BLaER1 treated with 17β-estradiol and CSF1 and Interleukin-3, amounts not matched to agents 10 nM and 100 nM (cell line): ENCODE results near the gene CPTP.

Source experiments
- H3K27ac ChIP-seq, 11 experiments: shearing (Covaris generic); formaldehyde crosslinking; 2 replicates each; pipeline ENCODE4 v1.8.1; 2022
- H3K27me3 ChIP-seq, 11 experiments: shearing (Covaris generic); formaldehyde crosslinking; 2 replicates each; pipeline ENCODE4 v1.8.1; 2022
- H3K36me3 ChIP-seq, 11 experiments: shearing (Covaris generic); formaldehyde crosslinking; 2 replicates each; pipeline ENCODE4 v1.8.1; 2022
- H3K4me1 ChIP-seq, 10 experiments: shearing (Covaris generic); formaldehyde crosslinking; 2 replicates each; pipeline ENCODE4 v1.8.1; 2022
- H3K4me2 ChIP-seq, 11 experiments: shearing (Covaris generic); formaldehyde crosslinking; 2 replicates each; pipeline ENCODE4 v1.8.1; 2022
- H3K4me3 ChIP-seq, 10 experiments: shearing (Covaris generic); formaldehyde crosslinking; 2 replicates each; pipeline ENCODE4 v1.8.1; 2022
- H3K9ac ChIP-seq, 11 experiments: shearing (Covaris generic); formaldehyde crosslinking; 2 replicates each; pipeline ENCODE4 v1.8.1; 2022
- H3K9me3 ChIP-seq, 11 experiments: shearing (Covaris generic); formaldehyde crosslinking; replicated peaks in 1 of 11; 2 replicates each; pipeline ENCODE4 v1.8.1; 2022
- H4K20me1 ChIP-seq, 11 experiments: shearing (Covaris generic); formaldehyde crosslinking; 2 replicates each; pipeline ENCODE4 v1.8.1; 2022
- Cebpa-rat ChIP-seq, 11 experiments: shearing (Covaris generic); IDR thresholded peaks; 2 replicates each; pipeline ENCODE4 v1.8.1; 2022

Gene CPTP

DNA sequence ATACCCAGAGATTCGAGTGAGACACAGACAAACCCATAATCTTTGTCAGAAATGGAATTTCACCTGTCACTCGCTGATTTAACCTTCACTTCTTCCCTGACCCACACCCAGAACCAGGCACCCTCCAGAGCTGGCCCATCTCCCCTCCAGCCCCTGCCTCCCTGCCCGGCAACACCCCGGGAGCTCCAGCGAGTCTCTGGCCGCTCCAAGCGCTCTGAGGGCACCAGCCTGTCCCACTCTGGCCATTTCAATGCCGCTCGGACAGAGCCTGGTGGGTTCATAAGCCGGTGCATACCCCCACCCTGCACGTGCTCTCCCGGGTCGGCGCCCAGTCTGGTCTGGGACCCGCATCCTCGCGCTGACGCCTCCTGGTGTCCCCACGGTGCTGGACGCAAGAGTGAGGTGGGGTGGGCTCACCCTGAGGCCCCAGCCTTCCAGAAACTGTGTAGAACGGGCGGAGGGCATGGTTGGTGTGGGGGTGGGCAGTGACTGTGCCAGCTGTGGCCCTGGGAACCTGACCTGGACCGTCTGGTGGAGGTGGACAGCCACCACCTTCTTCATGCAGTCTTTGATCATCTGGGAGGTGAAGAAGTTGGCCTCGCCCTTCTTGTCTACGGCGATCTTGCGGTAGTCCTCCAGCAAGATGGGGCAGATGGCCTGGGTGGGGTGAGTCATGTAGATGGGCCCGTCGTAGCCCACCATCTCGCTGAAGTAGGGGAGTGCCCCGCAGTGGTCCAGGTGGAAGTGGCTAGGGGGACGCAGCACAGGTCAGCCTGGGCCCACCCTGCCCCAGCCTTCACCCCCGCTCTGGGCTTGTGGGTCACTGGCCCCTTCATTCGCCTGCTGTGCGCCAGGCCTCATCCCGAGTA lies 5.6 kb upstream of the CPTP start:
- TF ChIP-seq Cebpa-rat (IDR thresholded peaks at IDR 0.05): no peak
- Histone ChIP-seq H3K4me2 (no peak overlapping the region), H3K9ac (peak overlapping the region in 5 of 11 experiments; percentile 21 to 60 (median 55); a peak in 3 of 22 replicates), H3K9me3 (no peaks in the 10 kb centered on the region), H3K36me3 (peaks cover 57 to 86% (median 75%) of the 10 kb centered on the region in 11 experiments), H3K27ac (no peak overlapping the region), H4K20me1 (peaks cover 52 to 92% (median 89%) of the 10 kb centered on the region in 11 experiments), H3K4me3 (no peak overlapping the region), H3K4me1 (peaks cover 10 to 31% (median 26%) of the 10 kb centered on the region in 10 experiments), H3K27me3 (no peaks in the 10 kb centered on the region)

GRCh38 chr1:1319646-1319941 lies 5.0 kb upstream of the CPTP start:
- no peak for TF ChIP-seq Cebpa-rat (IDR thresholded peaks at IDR 0.05)
- Histone ChIP-seq H3K27ac (no peak overlapping the region), H3K9ac (peak overlapping the region in 7 of 11 experiments; percentile 21 to 60 (median 55); a peak in 7 of 22 replicates), H3K36me3 (peaks cover 51 to 80% (median 69%) of the 10 kb centered on the region in 11 experiments), H4K20me1 (peaks cover 50 to 89% (median 83%) of the 10 kb centered on the region in 11 experiments), H3K4me3 (no peak overlapping the region), H3K4me1 (peaks cover 10 to 31% (median 26%) of the 10 kb centered on the region in 10 experiments), H3K4me2 (no peak overlapping the region), H3K9me3 (no peaks in the 10 kb centered on the region), H3K27me3 (no peaks in the 10 kb centered on the region)

DNA sequence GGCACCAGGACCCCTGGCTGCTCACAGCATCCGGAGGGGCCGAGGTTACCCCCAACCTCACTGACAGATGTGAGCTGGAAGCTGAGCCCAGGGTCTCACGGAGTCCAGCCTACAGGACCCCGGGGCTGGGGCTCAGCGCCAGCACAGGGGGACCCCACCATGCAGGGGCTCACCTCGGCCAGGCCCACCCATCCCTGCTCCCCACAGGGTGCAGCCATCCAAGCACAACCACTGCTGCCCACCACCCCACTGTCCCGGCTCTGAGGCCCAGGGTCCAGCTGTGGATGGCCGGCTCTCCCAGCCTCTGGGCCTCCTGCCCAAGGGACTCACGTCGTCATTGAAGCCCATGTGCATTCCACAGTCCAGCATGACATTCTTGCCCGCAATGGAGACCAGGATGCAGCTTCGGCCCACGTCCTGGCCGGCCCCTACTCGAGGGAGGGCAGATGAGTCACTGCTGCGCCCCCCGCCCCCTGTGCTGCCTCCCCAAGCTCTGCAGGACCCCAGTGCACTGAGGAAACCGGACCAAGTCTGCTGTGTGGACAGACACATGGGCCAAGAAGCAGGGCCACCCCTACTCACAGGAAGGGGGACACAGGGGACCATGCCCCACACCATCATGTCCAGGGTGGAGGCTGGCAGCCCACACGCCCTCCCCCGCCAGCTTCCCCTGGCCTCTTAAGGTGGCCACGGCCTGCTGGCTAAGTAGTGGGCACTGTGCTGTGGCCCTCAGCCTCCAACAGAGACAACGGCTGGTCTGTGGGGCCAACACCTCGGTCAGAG lies 3.7 kb upstream of the CPTP start:
- Histone ChIP-seq H4K20me1 (peaks cover 55 to 88% (median 83%) of the 10 kb centered on the region in 11 experiments), H3K27ac (peak overlapping the region in 1 of 11 experiments; percentile 18; a peak in 1 of 22 replicates), H3K4me3 (no peak overlapping the region), H3K4me2 (peak overlapping the region in 6 of 11 experiments; percentile 2 to 32 (median 15); a peak in 4 of 22 replicates), H3K27me3 (no peaks in the 10 kb centered on the region), H3K4me1 (peaks cover 18 to 39% (median 35%) of the 10 kb centered on the region in 10 experiments), H3K9ac (peak overlapping the region in 10 of 11 experiments; percentile 28 to 60 (median 56); a peak in 18 of 22 replicates), H3K9me3 (no peaks in the 10 kb centered on the region), H3K36me3 (peaks cover 43 to 71% (median 60%) of the 10 kb centered on the region in 11 experiments)
- no peak for TF ChIP-seq Cebpa-rat (IDR thresholded peaks at IDR 0.05)

- peak overlapping the region in 6 of 11 experiments; percentile 2 to 32 (median 10); a peak in 5 of 22 replicates for H3K4me2 ChIP-seq
- peaks cover 55 to 88% (median 83%) of the 10 kb centered on the region in 11 experiments for H4K20me1 ChIP-seq
- no peak overlapping the region for H3K4me3 ChIP-seq
- H3K9me3 ChIP-seq: no peaks in the 10 kb centered on the region
- H3K27me3 ChIP-seq: no peaks in the 10 kb centered on the region
- TF ChIP-seq Cebpa-rat (IDR thresholded peaks at IDR 0.05): no peak
- peaks cover 24 to 45% (median 41%) of the 10 kb centered on the region in 10 experiments for H3K4me1 ChIP-seq
- H3K9ac ChIP-seq: peak overlapping the region in 10 of 11 experiments; percentile 20 to 60 (median 56); a peak in 16 of 22 replicates
- H3K36me3 ChIP-seq: peaks cover 37 to 66% (median 57%) of the 10 kb centered on the region in 11 experiments
- H3K27ac ChIP-seq: peak overlapping the region in 1 of 11 experiments; percentile 12; a peak in 1 of 22 replicates
Observed at GRCh38 chr1:1321477-1321876, 3.1 kb upstream of the CPTP start.

DNA sequence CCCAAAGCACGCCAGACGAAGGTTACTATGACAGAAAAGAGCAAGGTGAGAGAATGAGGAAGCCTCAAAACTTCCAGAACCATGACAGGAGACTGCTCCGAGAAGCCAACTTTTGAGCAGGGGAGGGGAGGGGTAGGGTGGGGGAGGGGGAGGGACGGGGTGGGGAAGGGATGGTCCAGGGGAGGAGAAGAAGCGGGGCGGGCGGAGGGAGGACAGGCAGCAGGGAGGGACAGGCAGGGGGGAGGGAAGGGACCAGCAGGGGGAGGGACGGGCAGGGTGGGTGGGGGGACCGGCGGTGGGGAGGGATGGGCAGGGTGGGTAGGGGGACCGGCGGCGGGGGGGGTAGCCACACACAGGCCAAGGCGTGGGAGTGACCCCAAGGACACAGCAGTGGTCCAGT lies 2.2 kb upstream of the CPTP start:
- H3K27ac ChIP-seq: no peak overlapping the region; a peak in 1 of 22 replicates
- peaks cover 32 to 66% (median 57%) of the 10 kb centered on the region in 11 experiments for H3K36me3 ChIP-seq
- no peak for TF ChIP-seq Cebpa-rat (IDR thresholded peaks at IDR 0.05)

GRCh38 chr1:1322952-1323351 lies 1.6 kb upstream of the CPTP start:
- Histone ChIP-seq H3K9ac (peak overlapping the region; percentile 40 to 73 (median 62); a peak in 19 of 22 replicates), H3K27ac (no peak overlapping the region), H3K36me3 (peaks cover 28 to 66% (median 57%) of the 10 kb centered on the region in 11 experiments), H3K4me2 (peak overlapping the region; percentile 69 to 86 (median 77)), H3K27me3 (no peaks in the 10 kb centered on the region), H3K4me3 (peak overlapping the region in 7 of 10 experiments; percentile 20 to 50 (median 36); a peak in 10 of 20 replicates), H4K20me1 (peaks cover 54 to 88% (median 82%) of the 10 kb centered on the region in 11 experiments), H3K4me1 (peaks cover 24 to 51% (median 44%) of the 10 kb centered on the region in 10 experiments), H3K9me3 (no peaks in the 10 kb centered on the region)
- TF ChIP-seq Cebpa-rat (IDR thresholded peaks at IDR 0.05): no peak

More for the DNA sequence above, 2.2 kb upstream of the CPTP start:
- Histone ChIP-seq H3K27me3 (no peaks in the 10 kb centered on the region), H3K9me3 (no peaks in the 10 kb centered on the region), H4K20me1 (peaks cover 54 to 88% (median 82%) of the 10 kb centered on the region in 11 experiments), H3K4me3 (no peak overlapping the region), H3K4me2 (peak overlapping the region in 6 of 11 experiments; percentile 74 to 86 (median 78); a peak in 9 of 22 replicates), H3K4me1 (peaks cover 24 to 47% (median 43%) of the 10 kb centered on the region in 10 experiments), H3K9ac (peak overlapping the region in 6 of 11 experiments; percentile 42 to 65 (median 58); a peak in 10 of 22 replicates)

- no peak for TF ChIP-seq Cebpa-rat (IDR thresholded peaks at IDR 0.05)
- Histone ChIP-seq H3K9ac (peak overlapping the region; percentile 90 to 99 (median 92)), H3K9me3 (no peaks in the 10 kb centered on the region), H3K4me2 (peak overlapping the region; percentile 51 to 83 (median 59); a peak in 20 of 22 replicates), H3K4me1 (peaks cover 24 to 56% (median 48%) of the 10 kb centered on the region in 10 experiments), H3K4me3 (peak overlapping the region; percentile 85 to 97 (median 92)), H4K20me1 (peaks cover 60 to 87% (median 82%) of the 10 kb centered on the region in 11 experiments), H3K27ac (peak overlapping the region; percentile 77 to 93 (median 85)), H3K36me3 (peaks cover 23 to 66% (median 52%) of the 10 kb centered on the region in 11 experiments), H3K27me3 (no peaks in the 10 kb centered on the region)
Observed at GRCh38 chr1:1324084-1324523, 498 bp upstream of the CPTP start.

- peaks cover 50 to 86% (median 76%) of the 10 kb centered on the region in 11 experiments for H4K20me1 ChIP-seq
- peak overlapping the region; percentile 68 to 93 (median 78) for H3K27ac ChIP-seq
- peak overlapping the region; percentile 97 to 100 (median 99) for H3K4me2 ChIP-seq
- TF ChIP-seq Cebpa-rat (IDR thresholded peaks at IDR 0.05): no peak
- peaks cover 24 to 58% (median 48%) of the 10 kb centered on the region in 10 experiments for H3K4me1 ChIP-seq
- peak overlapping the region; percentile 90 to 99 (median 92) for H3K9ac ChIP-seq
- H3K4me3 ChIP-seq: peak overlapping the region; percentile 85 to 97 (median 92)
- no peaks in the 10 kb centered on the region for H3K27me3 ChIP-seq
- peaks cover 9 to 54% (median 39%) of the 10 kb centered on the region in 11 experiments; a peak in 20 of 22 replicates for H3K36me3 ChIP-seq
- no peaks in the 10 kb centered on the region for H3K9me3 ChIP-seq
Observed at GRCh38 chr1:1325288-1326074, 879 bp downstream of the CPTP start.
